Upper lobe of right lung (tissue), 1 donor: ENCODE measurements around the gene ZFYVE1. TPM values are rescaled to one million over a fixed set of nuclear protein-coding genes. Genes with fewer than 3 reads are reported as not detected.

Source experiments
- ATAC-seq: fragments of 200-7000 bp; cut with Tn5 transposase; one replicate; pipeline ENCODE4 v1.9.1; 2020; ENCODE audit warnings: mild to moderate bottlenecking, moderate library complexity
- DNase-seq: peaks from one replicate; pipeline ENCODE4 v3.0.0-alpha.2; 2020
- H3K27ac ChIP-seq: fragments of 200-600 bp; one replicate; pipeline ENCODE4 v1.8.0; 2022
- H3K27me3 ChIP-seq: fragments of 200-600 bp; one replicate; pipeline ENCODE4 v1.8.0; 2022; ENCODE audit warnings: mild to moderate bottlenecking
- H3K36me3 ChIP-seq: fragments of 200-600 bp; one replicate; pipeline ENCODE4 v1.8.0; 2022
- H3K4me1 ChIP-seq: fragments of 200-600 bp; one replicate; pipeline ENCODE4 v1.8.0; 2022
- H3K4me3 ChIP-seq: fragments of 200-600 bp; one replicate; pipeline ENCODE4 v1.8.0; 2022; ENCODE audit warnings: mild to moderate bottlenecking
- H3K9me3 ChIP-seq: fragments of 200-600 bp; one replicate; pipeline ENCODE4 v1.8.0; 2022
- CTCF ChIP-seq: fragments of 200-600 bp; IDR thresholded peaks from one replicate; pipeline ENCODE4 v1.8.0; 2022; ENCODE audit warnings: antibody characterized with exemption
- intact Hi-C: fragments of 100-400 bp; cut with DNase I; formaldehyde crosslinking; loops from one replicate; pipeline ENCODE4 v1.11.0; 2022
- total RNA-seq: library from RNA; stranded (reverse); fragmentation: NEBNext Ultra II Directional; extraction: Animal tissue kit (Norgen Biotek cat#: 25700); gene quantifications from one replicate; pipeline ENCODE4 v1.2.1, GENCODE V29; 2021
- donor health status: DM: no; HTN: yes; CAD: no; lungs with severe emphysema.

Gene ZFYVE1
- total RNA-seq, 1 donor from 2014 or later, result 21.6 TPM

GRCh38 chr14:72948481-72949138 lies 78.3 kb downstream of the ZFYVE1 start:
- DNase-seq (peak; percentile 76), ATAC-seq (peak; percentile 60)
- Histone ChIP-seq H3K4me1 (no peaks in the 10 kb centered on the region), H3K27me3 (no peaks in the 10 kb centered on the region), H3K9me3 (no peaks in the 10 kb centered on the region), H3K36me3 (peaks cover 29% of the 10 kb centered on the region), H3K4me3 (no peak overlapping the region), H3K27ac (no peak overlapping the region)
- intact Hi-C loops, result no loop called here
- TF ChIP-seq CTCF, result peak; percentile 89

GRCh38 chr14:72947366-72948160 lies 79.3 kb downstream of the ZFYVE1 start:
- Histone ChIP-seq H3K36me3 (peaks cover 36% of the 10 kb centered on the region), H3K9me3 (no peaks in the 10 kb centered on the region), H3K27me3 (no peaks in the 10 kb centered on the region), H3K4me3 (no peak overlapping the region), H3K4me1 (no peaks in the 10 kb centered on the region), H3K27ac (no peak overlapping the region)
- no peak for TF ChIP-seq CTCF
- ATAC-seq (no peak), DNase-seq (no peak)
- intact Hi-C loops, result no loop called here

GRCh38 chr14:72946491-72946890 lies 80.4 kb downstream of the ZFYVE1 start:
- Histone ChIP-seq H3K27me3 (no peaks in the 10 kb centered on the region), H3K4me3 (no peak overlapping the region), H3K4me1 (no peaks in the 10 kb centered on the region), H3K36me3 (peaks cover 41% of the 10 kb centered on the region), H3K27ac (no peak overlapping the region), H3K9me3 (no peaks in the 10 kb centered on the region)
- ATAC-seq (no peak), DNase-seq (no peak)
- no peak for TF ChIP-seq CTCF
- intact Hi-C loops, result no loop called here

- no peak for TF ChIP-seq CTCF
- Histone ChIP-seq H3K4me1 (no peaks in the 10 kb centered on the region), H3K27ac (no peak overlapping the region), H3K9me3 (no peaks in the 10 kb centered on the region), H3K36me3 (peaks cover 46% of the 10 kb centered on the region), H3K27me3 (no peaks in the 10 kb centered on the region), H3K4me3 (no peak overlapping the region)
- intact Hi-C loops, result no loop called here
- no peak for DNase-seq
- no peak for ATAC-seq
Observed at GRCh38 chr14:72945356-72946027, 81.4 kb downstream of the ZFYVE1 start.

GRCh38 chr14:72943876-72944430 lies 83.0 kb downstream of the ZFYVE1 start:
- TF ChIP-seq CTCF, result no peak
- no peaks in the 10 kb centered on the region for H3K27me3 ChIP-seq
- no peak overlapping the region for H3K4me3 ChIP-seq
- peaks cover 60% of the 10 kb centered on the region for H3K36me3 ChIP-seq
- no peak overlapping the region for H3K27ac ChIP-seq
- no peaks in the 10 kb centered on the region for H3K9me3 ChIP-seq
- intact Hi-C loops, result no loop called here
- H3K4me1 ChIP-seq, result no peaks in the 10 kb centered on the region
- ATAC-seq (no peak), DNase-seq (no peak)
